ENCODE data around the gene CDH8.

The CDH8 gene

GRCh38 chr16:62010186-62010585, 26.1 kb downstream of the CDH8 start:
- no peak overlapping the region for H3K4me2 ChIP-seq
- no peaks in the 10 kb centered on the region for H3K36me3 ChIP-seq
- H3K4me3 ChIP-seq = no peak overlapping the region
- H3K9ac ChIP-seq = no peak overlapping the region
- no peaks in the 10 kb centered on the region for H4K20me1 ChIP-seq
- H3K27ac ChIP-seq = no peak overlapping the region
- no peak for TF ChIP-seq Cebpa-rat (IDR thresholded peaks at IDR 0.05)
- H3K27me3 ChIP-seq = no peaks in the 10 kb centered on the region
- peaks cover 0 to 8% (median 0%) of the 10 kb centered on the region in 10 experiments; a peak in 4 of 20 replicates for H3K4me1 ChIP-seq
- H3K9me3 ChIP-seq (replicated peaks in 1 of 11) = no peaks in the 10 kb centered on the region

GRCh38 chr16:61998460-61998859, 37.8 kb downstream of the CDH8 start:
- Histone ChIP-seq H3K27ac (no peak overlapping the region), H3K9ac (no peak overlapping the region), H4K20me1 (no peaks in the 10 kb centered on the region), H3K36me3 (no peaks in the 10 kb centered on the region), H3K9me3 (replicated peaks in 1 of 11) (no peaks in the 10 kb centered on the region), H3K4me2 (no peak overlapping the region), H3K27me3 (no peaks in the 10 kb centered on the region), H3K4me1 (no peaks in the 10 kb centered on the region), H3K4me3 (no peak overlapping the region)
- TF ChIP-seq Cebpa-rat (IDR thresholded peaks at IDR 0.05) = no peak

GRCh38 chr16:61993108-61993507, 43.1 kb downstream of the CDH8 start:
- H3K9me3 ChIP-seq (replicated peaks in 1 of 11) = no peaks in the 10 kb centered on the region
- no peaks in the 10 kb centered on the region for H3K4me1 ChIP-seq
- H4K20me1 ChIP-seq = no peaks in the 10 kb centered on the region
- H3K9ac ChIP-seq = no peak overlapping the region
- no peak overlapping the region for H3K4me3 ChIP-seq
- no peaks in the 10 kb centered on the region for H3K27me3 ChIP-seq
- TF ChIP-seq Cebpa-rat (IDR thresholded peaks at IDR 0.05) = no peak
- H3K36me3 ChIP-seq = no peaks in the 10 kb centered on the region
- H3K27ac ChIP-seq = no peak overlapping the region
- no peak overlapping the region for H3K4me2 ChIP-seq

- H3K9ac ChIP-seq = no peak overlapping the region
- H3K36me3 ChIP-seq = no peaks in the 10 kb centered on the region
- no peak overlapping the region for H3K4me2 ChIP-seq
- no peaks in the 10 kb centered on the region for H3K27me3 ChIP-seq
- H3K9me3 ChIP-seq (replicated peaks in 1 of 11) = no peaks in the 10 kb centered on the region
- no peak overlapping the region for H3K4me3 ChIP-seq
- H4K20me1 ChIP-seq = no peaks in the 10 kb centered on the region
- no peak overlapping the region for H3K27ac ChIP-seq
- H3K4me1 ChIP-seq = no peaks in the 10 kb centered on the region
- no peak for TF ChIP-seq Cebpa-rat (IDR thresholded peaks at IDR 0.05)
Measured at GRCh38 chr16:61987474-61988012, 48.7 kb downstream of the CDH8 start.

GRCh38 chr16:61969077-61969382, 67.2 kb downstream of the CDH8 start:
- no peak overlapping the region for H3K27ac ChIP-seq
- no peak for TF ChIP-seq Cebpa-rat (IDR thresholded peaks at IDR 0.05)
- H3K4me2 ChIP-seq = no peak overlapping the region
- H4K20me1 ChIP-seq = no peaks in the 10 kb centered on the region
- H3K4me1 ChIP-seq = no peaks in the 10 kb centered on the region
- no peaks in the 10 kb centered on the region for H3K27me3 ChIP-seq
- no peaks in the 10 kb centered on the region for H3K9me3 ChIP-seq (replicated peaks in 1 of 11)
- H3K9ac ChIP-seq = no peak overlapping the region
- no peak overlapping the region for H3K4me3 ChIP-seq
- H3K36me3 ChIP-seq = no peaks in the 10 kb centered on the region

- no peak for TF ChIP-seq Cebpa-rat (IDR thresholded peaks at IDR 0.05)
- H3K36me3 ChIP-seq = no peaks in the 10 kb centered on the region
- H3K9me3 ChIP-seq (replicated peaks in 1 of 11) = no peaks in the 10 kb centered on the region
- H3K27me3 ChIP-seq = no peaks in the 10 kb centered on the region
- no peak overlapping the region for H3K27ac ChIP-seq
- H3K4me1 ChIP-seq = no peaks in the 10 kb centered on the region
- H3K4me2 ChIP-seq = no peak overlapping the region
- no peak overlapping the region for H3K9ac ChIP-seq
- no peaks in the 10 kb centered on the region for H4K20me1 ChIP-seq
- no peak overlapping the region for H3K4me3 ChIP-seq
Measured at GRCh38 chr16:61968242-61969076, 67.8 kb downstream of the CDH8 start.

GRCh38 chr16:61957075-61957855, 79.0 kb downstream of the CDH8 start:
- no peaks in the 10 kb centered on the region for H4K20me1 ChIP-seq
- no peaks in the 10 kb centered on the region for H3K36me3 ChIP-seq
- H3K4me3 ChIP-seq = no peak overlapping the region
- H3K4me2 ChIP-seq = no peak overlapping the region
- no peak overlapping the region for H3K27ac ChIP-seq
- H3K9me3 ChIP-seq (replicated peaks in 1 of 11) = no peaks in the 10 kb centered on the region
- H3K4me1 ChIP-seq = no peaks in the 10 kb centered on the region
- no peak for TF ChIP-seq Cebpa-rat (IDR thresholded peaks at IDR 0.05)
- H3K27me3 ChIP-seq = no peaks in the 10 kb centered on the region
- no peak overlapping the region for H3K9ac ChIP-seq

- TF ChIP-seq Cebpa-rat (IDR thresholded peaks at IDR 0.05) = no peak
Measured at GRCh38 chr16:61952841-61953240, 83.4 kb downstream of the CDH8 start.

GRCh38 chr16:61948414-61948813, 87.8 kb downstream of the CDH8 start:
- H4K20me1 ChIP-seq = no peaks in the 10 kb centered on the region
- no peaks in the 10 kb centered on the region for H3K27me3 ChIP-seq
- TF ChIP-seq Cebpa-rat (IDR thresholded peaks at IDR 0.05) = no peak
- H3K4me3 ChIP-seq = no peak overlapping the region
- no peak overlapping the region for H3K27ac ChIP-seq
- H3K9me3 ChIP-seq (replicated peaks in 1 of 11) = peaks cover 0 to 12% (median 7%) of the 10 kb centered on the region in 11 experiments; a peak in 11 of 22 replicates
- H3K4me2 ChIP-seq = no peak overlapping the region
- H3K9ac ChIP-seq = no peak overlapping the region
- no peaks in the 10 kb centered on the region for H3K4me1 ChIP-seq
- H3K36me3 ChIP-seq = no peaks in the 10 kb centered on the region

More at GRCh38 chr16:61952841-61953240, 83.4 kb downstream of the CDH8 start:
- Histone ChIP-seq H3K27ac (no peak overlapping the region), H3K27me3 (no peaks in the 10 kb centered on the region), H3K9me3 (replicated peaks in 1 of 11) (peaks cover 0 to 12% (median 7%) of the 10 kb centered on the region in 11 experiments; a peak in 11 of 22 replicates), H4K20me1 (no peaks in the 10 kb centered on the region), H3K9ac (no peak overlapping the region), H3K4me3 (no peak overlapping the region), H3K4me2 (no peak overlapping the region), H3K36me3 (no peaks in the 10 kb centered on the region), H3K4me1 (no peaks in the 10 kb centered on the region)

Measured in BLaER1 treated with 17β-estradiol and CSF1 and Interleukin-3, amounts not matched to agents 10 nM and 100 nM (cell line).